HepG2 (cell line): ENCODE data around the gene TSG101. TPM values are rescaled to one million over a fixed set of nuclear protein-coding genes. Genes with fewer than 3 reads are reported as not detected.
A peak's percentile ranks its signal among the peaks of the same experiment; 100 is the strongest.

Experiments used
- ARNTL ChIP-seq: sonication (generic); formaldehyde crosslinking; IDR thresholded peaks from 2 replicates; pipeline ENCODE4 v1.4.0; 2020; ENCODE audit warnings: mild to moderate bottlenecking, missing genetic modification reagents
- BCL3 ChIP-seq: sonication (generic); formaldehyde crosslinking; IDR thresholded peaks from 2 replicates; pipeline ENCODE4 v1.5.1; 2020; ENCODE audit warnings: mild to moderate bottlenecking, missing genetic modification reagents, moderate library complexity
- DPF2 ChIP-seq: sonication (generic); formaldehyde crosslinking; IDR thresholded peaks from 2 replicates; pipeline ENCODE4 v1.4.0; 2020; ENCODE audit warnings: mild to moderate bottlenecking, low read depth, missing genetic modification reagents, borderline replicate concordance
- EEA1 ChIP-seq: sonication (generic); formaldehyde crosslinking; IDR thresholded peaks from 2 replicates; pipeline ENCODE4 v1.5.1; 2020; ENCODE audit warnings: mild to moderate bottlenecking, missing genetic modification reagents, borderline replicate concordance
- FOXP4 ChIP-seq: sonication (generic); formaldehyde crosslinking; IDR thresholded peaks from 2 replicates; pipeline ENCODE4 v1.4.0; 2020; ENCODE audit warnings: missing genetic modification reagents
- HCFC1 ChIP-seq: fragments of 150-350 bp; IDR thresholded peaks from 2 replicates; pipeline ENCODE4 v1.6.1; 2014; ENCODE audit warnings: low read depth, low read length
- HMG20A ChIP-seq: IDR thresholded peaks from 2 replicates; pipeline ENCODE4 v1.6.1; 2016; ENCODE audit warnings: borderline replicate concordance
- HOXA3 ChIP-seq: sonication (generic); formaldehyde crosslinking; IDR thresholded peaks from 2 replicates; pipeline ENCODE4 v1.5.0; 2020; ENCODE audit warnings: missing genetic modification reagents
- JDP2 ChIP-seq: sonication (generic); formaldehyde crosslinking; IDR thresholded peaks from 2 replicates; pipeline ENCODE4 v1.8.1; 2022; ENCODE audit warnings: missing genetic modification reagents, borderline replicate concordance
- MED1 ChIP-seq: sonication (generic); formaldehyde crosslinking; IDR thresholded peaks from 2 replicates; pipeline ENCODE4 v1.4.0; 2020; ENCODE audit warnings: missing genetic modification reagents
- NBN ChIP-seq: fragments of 450-650 bp; conservative IDR thresholded peaks from 2 replicates; pipeline ENCODE4 v1.6.1; 2017
- NR2C2 ChIP-seq: sonication (generic); formaldehyde crosslinking; IDR thresholded peaks from 2 replicates; pipeline ENCODE4 v1.4.0; 2020; ENCODE audit warnings: missing genetic modification reagents, mild to moderate bottlenecking, moderate library complexity, borderline replicate concordance
- NR2F6 ChIP-seq, 2 experiments: IDR thresholded peaks; 2 replicates each; pipeline ENCODE4 v1.6.1; 2016; ENCODE audit warnings: antibody characterized with exemption in 1 of 2, mild to moderate bottlenecking in 1 of 2
- PCBP1 ChIP-seq: fragments of 200-400 bp; formaldehyde crosslinking; IDR thresholded peaks from 2 replicates; pipeline ENCODE4 v1.6.1; 2017; ENCODE audit warnings: mild to moderate bottlenecking, low read depth, low read length, borderline replicate concordance
- REPIN1 ChIP-seq: sonication (generic); formaldehyde crosslinking; IDR thresholded peaks from 2 replicates; pipeline ENCODE4 v1.8.0; 2022; ENCODE audit warnings: missing genetic modification reagents, low read depth, mild to moderate bottlenecking, borderline replicate concordance
- RFX3 ChIP-seq: IDR thresholded peaks from 2 replicates; pipeline ENCODE4 v1.6.1; 2016; ENCODE audit warnings: missing biosample characterization, missing genetic modification reagents
- RNF2 ChIP-seq: fragments of 450-650 bp; conservative IDR thresholded peaks from 2 replicates; pipeline ENCODE4 v1.6.1; 2016; ENCODE audit warnings: low read depth
- SAFB2 ChIP-seq: sonication (generic); formaldehyde crosslinking; IDR thresholded peaks from 2 replicates; pipeline ENCODE4 v1.5.1; 2020; ENCODE audit warnings: missing genetic modification reagents, low read depth, mild to moderate bottlenecking, borderline replicate concordance
- SOX6 ChIP-seq, 2 experiments: fragments of 450-650 bp in 1 of 2; sonication (generic) in 1 of 2; formaldehyde crosslinking in 1 of 2; IDR thresholded peaks; 2 replicates each; pipeline versions ENCODE4 v1.4.0 to v1.6.1; 2017 to 2020; ENCODE audit warnings: antibody characterized with exemption in 1 of 2, mild to moderate bottlenecking in 1 of 2, missing genetic modification reagents in 1 of 2
- SRSF4 ChIP-seq: fragments of 200-400 bp; formaldehyde crosslinking; IDR thresholded peaks from one replicate; pipeline ENCODE4 v1.6.1; 2018; ENCODE audit warnings: mild to moderate bottlenecking, low read depth, low read length, moderate library complexity; ENCODE audit not compliant: poor library complexity, severe bottlenecking
- SRY ChIP-seq: sonication (generic); formaldehyde crosslinking; IDR thresholded peaks from 2 replicates; pipeline ENCODE4 v1.8.0; 2022; ENCODE audit warnings: mild to moderate bottlenecking, missing genetic modification reagents
- THYN1 ChIP-seq: sonication (generic); formaldehyde crosslinking; IDR thresholded peaks from 2 replicates; pipeline ENCODE4 v1.8.1; 2023; ENCODE audit warnings: low read depth, mild to moderate bottlenecking, moderate library complexity, missing genetic modification reagents, borderline replicate concordance
- WIZ ChIP-seq: sonication (generic); formaldehyde crosslinking; IDR thresholded peaks from 2 replicates; pipeline ENCODE4 v1.5.1; 2020; ENCODE audit warnings: mild to moderate bottlenecking, missing genetic modification reagents
- ZBTB44 ChIP-seq: sonication (generic); formaldehyde crosslinking; IDR thresholded peaks from 2 replicates; pipeline ENCODE4 v1.4.0; 2020; ENCODE audit warnings: missing genetic modification reagents
- ZIK1 ChIP-seq: sonication (generic); formaldehyde crosslinking; IDR thresholded peaks from 2 replicates; pipeline ENCODE4 v1.5.0; 2020; ENCODE audit warnings: mild to moderate bottlenecking, low read depth, missing genetic modification reagents, borderline replicate concordance
- ZKSCAN5 ChIP-seq: sonication (generic); formaldehyde crosslinking; IDR thresholded peaks from 2 replicates; pipeline ENCODE4 v1.5.1; 2020; ENCODE audit warnings: mild to moderate bottlenecking, missing genetic modification reagents
- ZNF20 ChIP-seq: sonication (generic); formaldehyde crosslinking; IDR thresholded peaks from 2 replicates; pipeline ENCODE4 v1.4.0; 2020; ENCODE audit warnings: mild to moderate bottlenecking, moderate library complexity, missing genetic modification reagents
- ZNF558 ChIP-seq: sonication (generic); formaldehyde crosslinking; IDR thresholded peaks from 2 replicates; pipeline ENCODE4 v1.9.0; 2022; ENCODE audit warnings: mild to moderate bottlenecking, missing genetic modification reagents, borderline replicate concordance
- polyA plus RNA-seq, 8 experiments: library from polyadenylated mRNA; depleted of rRNA in 3 of 8; stranded (reverse) in 7 of 8; unstranded in 1 of 8; fragments of >200 nt; fragmentation: Illumina TruSeq in 4 of 8; extraction: Trizol in 4 of 8; gene quantifications; 2 replicates each; pipeline versions ENCODE4 v1.2.1 to v1.2.3, GENCODE V29; 2011 to 2016; ENCODE audit warnings: low read depth in 4 of 8, missing spikeins in 1 of 8, mixed read lengths in 1 of 8; ENCODE audit not compliant: insufficient read depth in 1 of 8
- total RNA-seq, 5 experiments: library from RNA; depleted of rRNA; stranded (reverse); fragments of >200 nt; fragmentation: Illumina TruSeq; extraction: Trizol; gene quantifications; 2 replicates each; pipeline ENCODE4 v1.2.3, GENCODE V29; 2016; ENCODE audit warnings: low read depth in 1 of 5

TSG101 gene
- total and polyA plus RNA-seq, 2 of the 13 experiments (the other 11 are each of a cell fraction or from before 2014, with no cell fraction given) = 69.3 to 206 TPM

GRCh38 chr11:18524248-18524647 lies 2.5 kb downstream of the TSG101 start (continued):
- no peak for TF ChIP-seq PCBP1
- no peak for TF ChIP-seq SRY (CRISPR knock-in tag)
- no peak for TF ChIP-seq EEA1
- no peak for TF ChIP-seq DPF2
- TF ChIP-seq SAFB2 (CRISPR knock-in tag) = no peak
- no peak for TF ChIP-seq BCL3 (CRISPR knock-in tag)
- no peak for TF ChIP-seq ZNF20
- 0 out of 2 replicates have a peak, but pooled peaks have one; percentile 20 for TF ChIP-seq FOXP4
- no peak for TF ChIP-seq HCFC1
- no peak for TF ChIP-seq WIZ (CRISPR knock-in tag)
- TF ChIP-seq NBN = no peak
- no peak; the same call in 1 of the 2 replicates for TF ChIP-seq HMG20A
- TF ChIP-seq REPIN1 (CRISPR knock-in tag) = no peak
- no peak for TF ChIP-seq RNF2
- peak; percentile 41; the same call in 1 of the 2 replicates for TF ChIP-seq MED1 (CRISPR knock-in tag)
- no peak for TF ChIP-seq ZIK1
- TF ChIP-seq NR2C2 (CRISPR knock-in tag) = peak; percentile 42; the same call in 1 of the 2 replicates
- TF ChIP-seq NR2F6 (IDR thresholded peaks at IDR 0.05) = peak; percentile 57
- TF ChIP-seq NR2F6 (CRISPR knock-in tag; IDR thresholded peaks at IDR 0.05) = peak; percentile 61; the same call in 1 of the 2 replicates
- no peak for TF ChIP-seq SOX6 (IDR thresholded peaks at IDR 0.05)
- TF ChIP-seq SOX6 (CRISPR knock-in tag; IDR thresholded peaks at IDR 0.05) = peak; percentile 90
- TF ChIP-seq THYN1 = no peak
- no peak for TF ChIP-seq HOXA3 (CRISPR knock-in tag)
- TF ChIP-seq ARNTL (CRISPR knock-in tag) = no peak
- TF ChIP-seq SRSF4 = no peak
- TF ChIP-seq ZKSCAN5 (CRISPR knock-in tag) = no peak
- no peak for TF ChIP-seq RFX3 (CRISPR knock-in tag)
- no peak for TF ChIP-seq JDP2 (CRISPR knock-in tag)
- TF ChIP-seq ZNF558 (CRISPR knock-in tag) = no peak
- no peak for TF ChIP-seq ZBTB44 (CRISPR knock-in tag)
